Fibroblast of skin of right biceps (primary cell): Measurements from ENCODE around the gene SLC27A2.
"Not testable (repeated sequence)": the region's sequence is repeated elsewhere in the genome, so short reads cannot be mapped to it uniquely, and the experiment has no call there.

Source experiments
- DNase-seq: peaks from one replicate; pipeline ENCODE4 v3.0.0-alpha.2; 2013

SLC27A2 gene

GRCh38 chr15:50181969-50182218 is at the start of gene SLC27A2:
SLC27A2 (plus strand) TSS chr15:50182196; CDS start chr15:50182428, 232 bp downstream.
- no peak for DNase-seq

GRCh38 chr15:50132251-50132984 is 49.6 kb upstream of the SLC27A2 start:
- DNase-seq = not testable (repeated sequence)

- peak; percentile 7 for DNase-seq
These were observed 47.4 kb upstream of the SLC27A2 start for GRCh38 chr15:50134524-50135024.

GRCh38 chr15:50135031-50135551 is 46.9 kb upstream of the SLC27A2 start:
- DNase-seq = no peak

- peak; percentile 98 for DNase-seq
These were observed 44.6 kb upstream of the SLC27A2 start for GRCh38 chr15:50137330-50137761.

- DNase-seq = peak; percentile 9
These were observed 44.1 kb upstream of the SLC27A2 start for GRCh38 chr15:50137893-50138292.

GRCh38 chr15:50138391-50138790 is 43.6 kb upstream of the SLC27A2 start:
- DNase-seq = peak; percentile 11

GRCh38 chr15:50140098-50140497 is 41.9 kb upstream of the SLC27A2 start:
- no peak for DNase-seq

- DNase-seq = no peak
These were observed 41.0 kb upstream of the SLC27A2 start for GRCh38 chr15:50140983-50141382.

DNA sequence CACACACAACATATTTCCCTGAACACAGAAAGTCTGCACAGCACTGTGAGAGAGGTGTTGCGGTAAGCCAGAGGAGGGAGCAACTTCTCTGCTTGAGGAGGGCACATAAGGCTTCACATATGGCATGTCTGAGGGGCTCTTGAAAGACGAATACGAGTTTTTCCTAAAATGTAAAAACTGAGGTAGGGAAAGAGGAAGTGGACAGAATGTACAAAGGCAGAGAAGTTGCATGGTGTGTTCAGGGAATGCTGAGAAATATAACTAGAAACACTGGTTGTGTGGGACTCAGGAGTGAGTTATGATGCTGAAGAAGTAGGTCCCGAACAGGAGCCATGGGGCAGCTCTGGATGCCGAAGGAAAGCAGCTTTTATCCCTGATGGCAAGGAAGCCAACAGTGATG is 40.1 kb upstream of the SLC27A2 start:
- no peak for DNase-seq

DNA sequence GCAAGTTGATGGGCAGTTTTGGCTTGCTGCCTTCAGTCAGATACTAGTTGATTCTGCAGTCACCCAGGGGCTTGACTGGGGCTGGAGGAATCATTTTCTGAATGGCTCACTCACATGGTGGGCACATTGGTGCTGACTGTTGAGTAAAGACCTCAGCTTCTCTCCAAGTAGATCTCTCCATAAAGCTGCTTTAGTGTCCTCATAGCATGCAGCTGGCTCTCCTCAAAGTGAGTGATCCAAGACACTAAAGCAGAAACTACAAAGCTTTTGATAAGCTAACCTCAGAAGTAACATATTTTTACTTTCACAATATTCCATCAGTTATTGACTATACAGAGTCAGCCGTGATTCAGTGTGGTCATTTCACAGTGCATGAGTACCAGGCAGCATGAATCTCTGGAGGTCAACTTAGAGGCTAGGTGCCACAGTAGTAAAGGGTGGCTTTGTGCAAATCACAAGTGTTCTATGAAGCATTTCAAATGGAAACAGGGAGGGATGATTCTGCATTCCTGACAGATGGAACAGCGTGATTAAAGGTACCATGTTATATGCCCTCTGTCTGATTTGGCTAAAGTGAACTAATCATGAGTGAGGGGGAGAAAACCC is 38.6 kb upstream of the SLC27A2 start:
- no peak for DNase-seq

GRCh38 chr15:50144341-50145120 is 37.5 kb upstream of the SLC27A2 start:
- DNase-seq = no peak

DNA sequence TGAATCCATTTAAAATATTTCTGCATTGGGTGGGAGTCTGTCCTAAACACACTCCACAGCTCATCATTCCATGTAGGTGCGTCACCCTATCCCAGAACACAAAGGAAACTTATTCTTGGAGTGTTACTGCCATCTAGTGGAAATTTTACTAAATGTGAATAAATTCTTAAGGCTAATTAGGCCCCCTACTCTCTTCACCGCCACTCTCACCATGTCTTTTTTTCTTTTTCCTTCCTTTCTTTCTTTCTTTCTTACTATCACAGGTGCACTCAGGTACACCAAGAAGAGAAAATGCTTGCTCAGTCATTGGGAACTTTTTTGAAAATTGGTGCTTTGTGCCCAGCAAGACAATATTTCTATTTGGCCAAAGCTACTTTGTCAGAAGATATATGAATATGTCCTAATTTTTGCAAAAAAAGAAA is 36.5 kb upstream of the SLC27A2 start:
- DNase-seq = peak; percentile 86

- DNase-seq = peak; percentile 10
These were observed 35.4 kb upstream of the SLC27A2 start for GRCh38 chr15:50146632-50147031.

DNA sequence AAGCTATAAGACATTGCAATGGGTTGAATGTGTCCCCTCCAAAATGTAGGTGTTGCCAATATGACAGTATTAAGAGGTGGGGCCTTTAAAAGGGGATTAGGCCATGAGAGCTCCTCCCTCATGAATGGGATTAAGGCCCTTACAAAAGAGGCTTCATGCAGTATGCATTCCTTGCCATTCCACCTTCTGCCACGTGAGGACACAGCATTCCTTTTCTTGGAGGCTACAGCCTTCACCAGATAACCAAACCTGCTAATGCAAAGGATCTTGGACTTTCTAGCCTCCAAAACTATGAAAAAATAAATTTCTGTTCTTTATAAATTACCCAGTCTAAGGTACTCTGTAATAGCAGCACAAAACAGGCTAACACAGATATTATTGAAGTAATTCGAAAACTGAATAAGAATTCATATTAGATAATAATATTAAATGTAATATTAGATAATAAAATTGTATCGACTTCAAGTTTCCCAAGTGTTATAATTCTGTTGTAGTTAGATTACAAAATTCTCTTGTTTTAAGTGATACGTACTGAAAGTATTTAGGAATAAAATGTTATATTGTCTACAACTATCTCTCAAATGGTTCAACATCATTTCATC is 33.5 kb upstream of the SLC27A2 start:
- peak; percentile 71 for DNase-seq

- no peak for DNase-seq
These were observed 32.9 kb upstream of the SLC27A2 start for GRCh38 chr15:50149090-50149489.

DNA sequence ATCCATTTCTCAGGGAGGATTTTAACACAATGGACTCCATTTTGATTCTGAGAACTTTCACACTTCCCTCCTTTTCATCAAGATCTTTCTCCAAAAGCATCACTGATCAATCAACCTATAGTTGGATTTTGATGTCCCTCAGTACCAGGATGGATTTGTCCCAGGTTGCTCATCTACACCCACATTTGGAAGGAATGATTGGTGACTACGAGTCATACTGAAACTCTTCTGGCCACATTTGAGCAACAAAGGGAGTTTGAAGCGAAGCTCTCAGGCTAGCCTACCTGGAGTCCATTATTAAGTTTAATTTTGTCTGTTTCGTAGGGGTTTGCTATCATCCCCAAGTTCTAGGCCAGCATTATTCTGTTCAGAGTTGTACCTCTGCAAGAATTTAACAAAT is 31.6 kb upstream of the SLC27A2 start:
- no peak for DNase-seq

DNA sequence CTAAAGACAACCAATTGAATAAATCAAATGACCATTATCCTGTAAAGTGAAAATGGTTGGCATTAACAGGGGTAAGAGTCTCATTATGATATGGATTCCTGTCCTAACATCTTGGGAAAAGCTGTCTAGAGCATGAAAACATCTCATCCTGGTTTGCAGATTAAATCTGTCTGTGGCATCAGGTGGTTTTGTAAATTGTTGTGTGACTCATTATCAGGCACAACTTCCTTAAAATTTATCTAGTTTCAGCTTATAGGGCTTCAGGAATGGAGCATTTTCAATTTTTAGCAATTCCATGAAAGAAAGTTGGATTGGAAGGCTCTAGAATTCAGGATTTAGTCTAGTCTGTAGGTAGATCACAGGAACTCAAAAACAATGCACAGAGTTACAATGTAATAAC is 31.1 kb upstream of the SLC27A2 start:
- no peak for DNase-seq

DNA sequence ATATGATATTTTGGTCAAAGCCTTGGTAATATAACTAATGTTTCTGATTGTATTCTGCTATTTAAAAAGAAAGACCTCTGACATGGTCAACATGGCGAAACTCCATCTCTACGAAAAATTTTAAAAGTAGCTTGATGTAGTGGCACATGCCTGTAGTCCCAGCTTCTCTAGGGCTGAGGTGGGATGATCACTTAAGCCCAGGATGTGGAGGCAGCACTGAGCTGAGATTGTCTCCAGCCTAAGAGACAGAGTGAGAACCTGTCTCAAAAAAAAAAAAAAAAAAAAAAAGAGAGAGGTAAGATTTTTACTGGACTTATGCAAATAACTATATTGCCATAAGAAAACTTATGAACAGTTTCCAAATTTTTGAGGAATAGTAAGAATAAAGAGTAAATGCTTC is 30.5 kb upstream of the SLC27A2 start:
- no peak for DNase-seq

- DNase-seq = not testable (repeated sequence)
These were observed 23.8 kb upstream of the SLC27A2 start for GRCh38 chr15:50158236-50158635.

DNA sequence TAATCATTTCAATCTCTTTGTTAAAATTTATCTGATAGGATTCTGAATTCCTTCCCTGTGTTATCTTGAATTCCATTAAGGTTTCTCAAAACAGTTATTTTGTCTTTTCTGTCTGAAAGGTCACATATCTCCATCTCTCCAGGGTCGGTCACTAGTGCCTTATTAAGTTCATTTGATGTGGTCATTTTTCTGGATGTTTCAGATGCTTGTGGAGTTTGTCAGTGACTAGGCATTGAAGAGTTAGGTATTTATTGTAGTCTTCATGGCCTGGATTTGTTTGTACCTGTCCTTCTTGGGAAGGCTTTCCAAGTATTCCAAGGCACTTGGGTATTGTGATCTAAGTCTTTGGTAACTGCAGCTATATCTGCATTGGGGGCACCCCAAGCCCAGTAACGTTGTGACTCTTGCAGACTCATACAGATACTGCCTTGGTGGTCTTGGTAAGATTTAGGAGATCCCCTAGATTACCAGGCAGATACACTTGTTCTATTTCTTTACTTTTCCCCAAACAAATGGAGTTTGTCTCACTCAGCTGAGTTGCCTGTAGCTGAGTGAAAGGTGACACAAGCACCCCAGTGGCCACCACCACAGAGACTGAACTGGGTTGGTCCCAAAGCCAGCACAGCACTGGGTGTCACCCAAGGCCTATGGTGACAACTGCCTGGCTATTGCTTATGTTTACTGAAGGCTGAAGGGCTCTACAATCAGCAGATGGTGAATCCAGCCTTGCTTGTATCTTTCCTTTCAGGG is 18.9 kb upstream of the SLC27A2 start:
- DNase-seq = peak; percentile 47

- DNase-seq = no peak
These were observed 18.1 kb upstream of the SLC27A2 start for GRCh38 chr15:50163719-50164410.
